Right lobe of liver (tissue), 6 donors: ENCODE data around the gene COL24A1. TPM values are rescaled to one million over a fixed set of nuclear protein-coding genes. Genes with fewer than 3 reads are reported as not detected.

ENCODE experiments used
- ATAC-seq, 4 donors: fragments of 200-7000 bp; cut with Tn5 transposase; one replicate each; pipeline ENCODE4 v1.9.1; 2020; ENCODE audit warnings: mild to moderate bottlenecking in 4 of 4, moderate library complexity in 4 of 4
- DNase-seq, 3 donors: peaks; one replicate each; pipeline ENCODE4 v3.0.0-alpha.2; 2020
- H3K27ac ChIP-seq, 3 donors: fragments of 200-600 bp; one replicate each; pipeline ENCODE4 v1.8.0; 2022
- H3K27me3 ChIP-seq, 2 donors: fragments of 200-600 bp; one replicate each; pipeline ENCODE4 v1.8.0; 2022
- H3K36me3 ChIP-seq, 4 donors: fragments of 200-600 bp; sonication (generic) in 1 of 4; one replicate each; pipeline versions ENCODE4 v1.5.1 to v1.8.0; 2017 to 2022; ENCODE audit warnings: control low read depth in 1 of 4
- H3K4me1 ChIP-seq, 4 donors: fragments of 200-600 bp; sonication (generic) in 1 of 4; one replicate each; pipeline versions ENCODE4 v1.5.1 to v1.8.0; 2017 to 2022; ENCODE audit warnings: control low read depth in 1 of 4
- H3K4me3 ChIP-seq, 3 donors: fragments of 200-600 bp; one replicate each; pipeline ENCODE4 v1.8.0; 2022
- H3K9me3 ChIP-seq, 4 donors: fragments of 200-600 bp; sonication (generic) in 1 of 4; one replicate each; pipeline versions ENCODE4 v1.5.1 to v1.8.0; 2017 to 2022; ENCODE audit warnings: control low read depth in 1 of 4
- POLR2A ChIP-seq: fragments of 450-650 bp; IDR thresholded peaks from one replicate; pipeline ENCODE4 v1.6.1; 2017; ENCODE audit warnings: antibody characterized with exemption, mild to moderate bottlenecking
- WGBS: methylation state at CpG from one replicate; pipeline ENCODE4 v1.1.6; 2018; ENCODE audit warnings: low coverage, low lambda C conversion rate; ENCODE audit not compliant: insufficient coverage; ENCODE audit errors: missing lambda C conversion rate; 5-methylcytosine and 5-hydroxymethylcytosine counted together
- intact Hi-C, 2 donors: fragments of 100-400 bp; cut with DNase I; formaldehyde crosslinking; loops; one replicate each; pipeline versions ENCODE4 v1.11.2 to v1.14.1; 2022
- total RNA-seq, 6 experiments: library from RNA; depleted of rRNA in 2 of 6; stranded (reverse); fragments of >200 nt in 2 of 6; fragmentation: NEBNext Ultra II Directional in 3 of 6; extraction: Animal tissue kit (Norgen Biotek cat#: 25700) in 3 of 6; gene quantifications; one replicate each; pipeline versions ENCODE4 v1.1.0 to v1.2.4, GENCODE V29; 2016 to 2023
- TF ChIP-seq, protein P1 (sequence below), 4 donors: fragments of 200-600 bp in 3 of 4; fragments of 450-650 bp in 1 of 4; IDR thresholded peaks; one replicate each; pipeline versions ENCODE4 v1.5.1 to v1.8.0; 2016 to 2022; ENCODE audit warnings: antibody characterized with exemption in 4 of 4, mild to moderate bottlenecking in 2 of 4
- donor health status: DM: no; HTN: yes; CAD: no.
- donor health status: DM: no; HTN: no; CAD: no.
- donor health status: DM: no; HTN: no; CAD: no.
- donor health status: DM: no; HTN: yes; CAD: no.
- donor health status: DM: no; HTN: yes; CAD: no.

COL24A1 gene
- total RNA-seq, 6 experiments from 2014 or later: 0.05 to 0.07 TPM; not detected in 4

DNA sequence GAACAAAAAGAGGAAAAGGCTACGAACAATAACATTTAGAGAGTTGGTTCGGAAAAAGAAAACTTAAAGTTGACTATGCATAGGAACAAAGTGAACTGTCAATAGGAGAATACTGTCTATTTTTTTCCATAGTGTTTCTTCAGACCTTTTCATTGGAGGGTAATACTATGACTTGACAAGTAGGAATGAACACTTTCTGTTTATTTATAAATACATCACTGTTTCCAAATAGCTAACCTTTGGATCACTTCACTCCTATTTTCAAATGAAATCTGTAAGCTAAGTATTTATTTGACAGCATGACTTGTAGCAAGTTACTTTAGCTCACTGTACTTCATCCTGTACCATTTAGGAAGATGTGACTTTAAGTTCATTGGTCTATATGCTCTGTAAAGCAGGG is 221.3 kb downstream of the COL24A1 start:
- DNase-seq: no peak
- ATAC-seq: peak in 1 of 4 donors; percentile 26
- H3K36me3 ChIP-seq: no peaks in the 10 kb centered on the region
- H3K27me3 ChIP-seq: no peaks in the 10 kb centered on the region
- peaks cover 0 to 4% (median 0%) of the 10 kb centered on the region in 4 donors for H3K4me1 ChIP-seq
- intact Hi-C loops: no loop called here
- 85% methylated on average over 2 of the region's 2 CpGs for WGBS
- H3K27ac ChIP-seq: no peak overlapping the region
- H3K4me3 ChIP-seq: no peak overlapping the region
- TF ChIP-seq POLR2A: no peak
- TF ChIP-seq, protein P1, sequence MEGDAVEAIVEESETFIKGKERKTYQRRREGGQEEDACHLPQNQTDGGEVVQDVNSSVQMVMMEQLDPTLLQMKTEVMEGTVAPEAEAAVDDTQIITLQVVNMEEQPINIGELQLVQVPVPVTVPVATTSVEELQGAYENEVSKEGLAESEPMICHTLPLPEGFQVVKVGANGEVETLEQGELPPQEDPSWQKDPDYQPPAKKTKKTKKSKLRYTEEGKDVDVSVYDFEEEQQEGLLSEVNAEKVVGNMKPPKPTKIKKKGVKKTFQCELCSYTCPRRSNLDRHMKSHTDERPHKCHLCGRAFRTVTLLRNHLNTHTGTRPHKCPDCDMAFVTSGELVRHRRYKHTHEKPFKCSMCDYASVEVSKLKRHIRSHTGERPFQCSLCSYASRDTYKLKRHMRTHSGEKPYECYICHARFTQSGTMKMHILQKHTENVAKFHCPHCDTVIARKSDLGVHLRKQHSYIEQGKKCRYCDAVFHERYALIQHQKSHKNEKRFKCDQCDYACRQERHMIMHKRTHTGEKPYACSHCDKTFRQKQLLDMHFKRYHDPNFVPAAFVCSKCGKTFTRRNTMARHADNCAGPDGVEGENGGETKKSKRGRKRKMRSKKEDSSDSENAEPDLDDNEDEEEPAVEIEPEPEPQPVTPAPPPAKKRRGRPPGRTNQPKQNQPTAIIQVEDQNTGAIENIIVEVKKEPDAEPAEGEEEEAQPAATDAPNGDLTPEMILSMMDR (IDR thresholded peaks at IDR 0.05): no peak
- H3K9me3 ChIP-seq: no peaks in the 10 kb centered on the region

DNA sequence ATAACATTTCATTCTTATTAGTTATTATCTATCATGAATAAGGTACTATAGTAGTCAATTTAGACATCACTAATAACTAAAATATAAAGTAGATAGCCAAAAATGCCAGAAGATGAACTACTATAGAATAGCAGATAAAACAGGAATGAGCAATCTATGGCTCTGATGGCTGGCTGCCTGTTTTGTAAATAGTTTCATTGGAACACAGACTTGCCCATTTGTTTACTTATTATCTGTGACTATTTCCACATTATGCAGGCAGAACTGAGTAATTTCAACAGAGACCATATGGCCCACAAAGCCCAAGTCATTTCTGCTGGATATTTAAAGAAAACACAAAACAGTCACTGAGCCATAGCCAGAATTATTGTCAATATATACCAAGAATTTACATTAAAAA is 222.1 kb downstream of the COL24A1 start:
- Histone ChIP-seq H3K36me3 (no peaks in the 10 kb centered on the region), H3K27ac (no peak overlapping the region), H3K4me3 (no peak overlapping the region), H3K27me3 (no peaks in the 10 kb centered on the region), H3K9me3 (no peaks in the 10 kb centered on the region), H3K4me1 (peaks cover 0 to 4% (median 0%) of the 10 kb centered on the region in 4 donors)
- peak; percentile 51 to 88 (median 76) for ATAC-seq
- intact Hi-C loops: no loop called here
- TF ChIP-seq POLR2A: no peak
- TF ChIP-seq, protein P1 (IDR thresholded peaks at IDR 0.05): no peak
- DNase-seq: no peak

DNA sequence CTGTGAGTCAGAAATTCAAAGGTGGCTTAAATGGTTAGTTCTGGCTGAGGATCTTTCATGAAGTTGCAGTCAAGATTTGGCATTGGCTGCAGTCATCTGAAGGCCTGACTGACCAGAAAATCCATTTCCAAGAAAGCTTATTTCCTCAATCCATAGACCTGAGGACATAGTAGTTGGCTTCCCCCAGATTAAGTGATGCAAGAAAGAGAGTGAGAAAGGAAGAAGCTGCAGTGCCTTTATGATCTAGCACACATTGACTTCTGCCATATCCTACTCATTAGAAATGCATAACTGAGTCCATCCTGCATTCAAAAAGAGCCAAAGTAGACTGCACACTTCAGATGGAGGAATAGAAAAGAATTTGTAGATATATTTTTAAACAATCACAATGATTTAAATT is 222.6 kb downstream of the COL24A1 start:
- no peak for ATAC-seq
- DNase-seq: no peak
- intact Hi-C loops: no loop called here
- no peak for TF ChIP-seq POLR2A
- TF ChIP-seq, protein P1 (IDR thresholded peaks at IDR 0.05): no peak
- H3K9me3 ChIP-seq: no peaks in the 10 kb centered on the region
- H3K4me3 ChIP-seq: no peak overlapping the region
- H3K36me3 ChIP-seq: no peaks in the 10 kb centered on the region
- H3K4me1 ChIP-seq: peaks cover 0 to 4% (median 0%) of the 10 kb centered on the region in 4 donors
- H3K27me3 ChIP-seq: no peaks in the 10 kb centered on the region
- H3K27ac ChIP-seq: no peak overlapping the region

DNA sequence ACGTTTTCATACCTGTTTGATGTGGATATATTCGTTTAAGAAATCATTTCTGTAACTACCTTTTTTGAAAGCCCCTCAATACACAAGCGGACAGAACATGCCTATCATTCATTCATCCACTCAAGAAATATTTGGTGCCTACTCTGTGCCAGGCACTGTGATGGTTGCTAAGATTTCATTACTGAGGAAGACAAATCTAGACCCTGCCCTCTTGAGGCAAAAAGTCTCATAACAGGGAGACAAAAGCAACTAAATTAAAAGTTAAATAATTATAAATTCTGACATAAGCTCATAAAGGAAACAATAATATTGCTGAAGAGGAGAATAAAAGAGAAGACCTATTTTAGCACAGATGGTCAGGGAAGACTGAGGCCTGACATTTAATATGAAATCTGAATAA is 244.8 kb downstream of the COL24A1 start:
- TF ChIP-seq POLR2A: no peak
- TF ChIP-seq, protein P1 (IDR thresholded peaks at IDR 0.05): peak in 3 of 4 donors; percentile 14 to 18 (median 17)
- ATAC-seq (no peak), DNase-seq (no peak)
- intact Hi-C loops: no loop called here
- Histone ChIP-seq H3K4me3 (no peak overlapping the region), H3K4me1 (no peaks in the 10 kb centered on the region), H3K9me3 (no peaks in the 10 kb centered on the region), H3K27ac (no peak overlapping the region), H3K36me3 (no peaks in the 10 kb centered on the region), H3K27me3 (no peaks in the 10 kb centered on the region)
- WGBS: 28% methylated on average over 3 of the region's 3 CpGs

DNA sequence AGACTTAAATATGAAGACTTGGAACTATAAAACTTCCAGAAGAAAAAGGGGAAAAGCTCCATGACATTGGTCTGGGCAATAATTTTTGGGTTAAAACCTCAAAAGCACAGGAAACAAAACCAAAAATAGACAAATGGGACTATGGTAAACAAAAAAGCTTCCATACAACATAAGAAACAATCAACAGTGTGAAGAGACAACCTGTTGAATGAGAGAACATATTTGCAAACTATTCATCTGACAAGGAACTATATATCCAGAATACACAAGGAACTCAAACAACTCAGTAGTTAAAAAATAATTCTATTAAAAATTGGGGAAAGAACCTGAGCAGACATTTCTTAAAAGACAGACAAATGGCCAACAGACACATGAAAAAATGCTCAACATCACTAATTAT is 255.7 kb downstream of the COL24A1 start:
- Histone ChIP-seq H3K9me3 (no peaks in the 10 kb centered on the region), H3K27me3 (no peaks in the 10 kb centered on the region), H3K4me3 (no peak overlapping the region), H3K27ac (no peak overlapping the region), H3K4me1 (no peaks in the 10 kb centered on the region), H3K36me3 (no peaks in the 10 kb centered on the region)
- intact Hi-C loops: no loop called here
- DNase-seq: no peak
- TF ChIP-seq POLR2A: no peak
- TF ChIP-seq, protein P1 (IDR thresholded peaks at IDR 0.05): no peak
- ATAC-seq: no peak
